HG03097 (cell line): Measurements from ENCODE around the gene LGALS9B.
"Not testable (repeated sequence)": the region's sequence is repeated elsewhere in the genome, so short reads cannot be mapped to it uniquely, and the experiment has no call there.

Source experiments
- ATAC-seq: cut with Tn5 transposase; IDR thresholded peaks from one replicate; pipeline ENCODE4 v1.9.1; 2021; ENCODE audit not compliant: unreplicated experiment, low FRiP score

The LGALS9B gene

DNA sequence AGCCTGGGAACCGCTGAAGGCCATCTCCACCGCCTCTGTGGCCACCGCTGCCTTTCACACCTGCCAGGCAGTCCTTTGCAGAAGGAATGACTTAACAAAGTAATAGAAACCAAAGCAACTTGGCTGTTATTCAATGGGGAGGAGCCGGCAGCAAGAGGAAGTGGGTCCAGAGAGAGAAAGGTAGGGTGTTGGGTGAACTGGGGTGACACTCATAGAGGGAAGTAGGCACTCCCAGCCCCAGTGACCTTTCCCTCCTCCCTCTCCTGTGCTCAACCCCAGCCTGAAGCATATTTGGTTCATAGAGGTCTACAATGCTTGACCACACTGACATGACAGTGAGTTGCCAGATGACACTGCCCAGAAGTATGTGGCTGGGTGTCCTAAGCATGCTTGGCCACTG, at the start of gene LGALS9B:
TSS of gene LGALS9B (minus strand) at position 93 of the 400 bp plus-strand sequence. CDS start at position 24, 69 bp downstream.
- not testable (repeated sequence) for ATAC-seq

DNA sequence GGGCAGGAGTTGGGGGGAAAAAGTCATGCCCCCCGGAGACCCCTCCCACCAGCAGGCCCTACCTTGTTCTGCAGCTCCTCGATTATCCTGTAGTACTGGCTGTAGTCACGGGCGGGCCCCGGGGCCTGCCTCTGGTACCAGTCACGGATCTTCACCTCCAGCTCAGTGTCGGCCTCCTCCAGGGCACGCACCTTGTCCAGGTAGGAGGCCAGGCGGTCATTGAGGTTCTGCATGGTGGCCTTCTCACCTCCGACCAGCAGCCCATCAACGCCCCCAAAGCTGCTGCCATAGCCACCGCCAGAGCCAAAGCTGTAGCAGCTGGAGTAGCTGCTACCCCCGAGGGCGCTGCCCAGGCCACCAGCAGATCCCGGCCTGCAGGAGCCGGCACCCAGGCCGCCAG, 49.6 kb upstream of the LGALS9B start:
- not testable (repeated sequence) for ATAC-seq

DNA sequence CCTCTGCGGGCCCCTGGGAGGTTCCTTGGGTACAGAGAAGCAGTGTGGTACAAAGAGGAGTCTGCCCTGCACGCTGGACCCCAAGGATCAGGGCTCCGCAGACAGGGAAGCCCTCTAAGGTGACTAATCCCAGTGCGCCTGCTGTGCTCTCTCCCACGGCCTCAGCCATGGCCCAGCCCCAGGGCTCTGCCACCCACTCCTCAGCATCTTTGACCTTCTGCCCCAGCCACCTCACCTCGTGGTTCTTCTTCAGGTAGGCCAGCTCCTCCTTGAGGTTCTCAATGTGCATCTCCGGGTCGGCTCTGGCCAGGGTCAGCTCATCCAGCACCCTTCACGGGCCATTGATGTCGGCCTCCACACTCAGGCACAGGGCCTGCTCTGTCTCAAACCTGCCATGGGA, 47.8 kb upstream of the LGALS9B start:
- ATAC-seq, result not testable (repeated sequence)

DNA sequence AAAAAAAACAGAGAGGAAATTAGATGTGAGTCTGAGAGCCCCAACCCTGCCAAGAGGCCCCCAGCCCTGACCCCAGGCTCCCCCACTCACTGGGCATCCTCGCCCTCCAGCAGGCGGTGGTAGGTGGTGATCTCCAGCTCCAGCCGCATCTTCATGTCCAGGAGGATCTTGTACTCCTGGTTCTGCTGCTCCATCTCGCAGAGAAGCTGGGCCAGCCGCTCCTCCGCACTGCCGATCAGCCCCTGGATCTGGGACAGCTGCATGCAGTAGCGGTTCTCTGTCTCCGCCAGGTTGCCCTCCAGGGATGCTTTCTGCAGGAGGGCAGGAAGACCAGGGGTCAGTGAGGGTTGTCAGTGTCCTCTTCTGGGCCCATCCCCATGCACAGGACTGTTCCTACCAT, 46.2 kb upstream of the LGALS9B start:
- not testable (repeated sequence) for ATAC-seq

DNA sequence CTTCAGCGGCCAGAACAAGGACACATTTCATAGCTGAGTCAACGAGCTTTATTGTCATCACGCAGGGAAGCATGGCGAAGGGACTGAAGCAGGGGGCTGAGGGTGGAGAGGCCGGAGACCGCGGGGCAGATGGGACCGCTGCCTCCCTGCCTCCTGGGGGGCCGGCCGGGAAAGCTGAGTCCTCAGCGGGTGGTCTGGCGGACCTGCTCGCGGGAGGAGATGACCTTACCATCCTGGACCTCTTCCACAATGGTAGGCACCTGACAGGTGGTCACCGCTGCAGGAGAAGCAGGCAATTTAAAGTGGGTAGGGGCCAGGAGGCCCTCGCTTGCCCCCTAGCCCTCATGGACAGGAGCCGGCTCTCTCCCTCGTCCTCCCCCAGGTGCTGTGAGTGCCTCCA, 45.0 kb upstream of the LGALS9B start:
- ATAC-seq, result not testable (repeated sequence)

DNA sequence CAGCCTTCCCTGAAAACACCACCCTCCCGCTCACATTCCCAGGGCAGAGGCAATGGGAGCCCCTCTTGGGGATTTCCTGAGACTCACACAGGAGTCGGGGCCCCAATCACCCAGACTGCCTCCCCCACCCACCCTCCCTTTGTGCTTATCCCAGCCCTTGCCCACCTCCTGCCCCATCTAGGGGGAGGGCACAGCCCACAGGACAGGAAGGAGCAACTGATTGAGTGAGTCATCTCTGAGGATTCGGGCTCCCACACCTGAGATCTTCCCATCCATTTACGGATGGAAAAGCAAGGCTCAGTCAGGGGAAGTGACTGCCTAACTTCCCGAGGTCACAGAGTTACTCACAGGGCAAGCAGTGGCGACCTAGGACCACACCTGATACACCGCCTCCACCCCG, 44.4 kb upstream of the LGALS9B start:
- not testable (repeated sequence) for ATAC-seq

DNA sequence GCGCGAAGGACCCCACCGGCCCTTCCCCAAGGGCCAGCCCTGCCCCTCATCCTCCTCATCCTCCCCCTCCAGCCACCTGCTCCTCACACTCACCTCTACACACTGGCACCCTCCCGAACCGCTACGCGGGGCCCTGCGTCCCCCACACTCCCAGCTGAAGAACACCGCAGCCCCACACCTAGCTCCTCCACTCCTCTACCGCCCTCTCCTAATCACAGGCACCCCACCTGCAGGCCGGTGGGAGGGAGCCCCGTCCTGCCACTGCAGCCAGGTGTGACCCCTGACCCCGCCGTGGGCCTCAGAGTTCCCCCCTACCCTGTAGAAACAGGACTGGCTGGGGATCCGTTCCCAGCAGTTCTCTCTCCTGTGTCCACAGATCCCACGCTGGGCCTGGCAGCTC, 38.0 kb upstream of the LGALS9B start:
- not testable (repeated sequence) for ATAC-seq

DNA sequence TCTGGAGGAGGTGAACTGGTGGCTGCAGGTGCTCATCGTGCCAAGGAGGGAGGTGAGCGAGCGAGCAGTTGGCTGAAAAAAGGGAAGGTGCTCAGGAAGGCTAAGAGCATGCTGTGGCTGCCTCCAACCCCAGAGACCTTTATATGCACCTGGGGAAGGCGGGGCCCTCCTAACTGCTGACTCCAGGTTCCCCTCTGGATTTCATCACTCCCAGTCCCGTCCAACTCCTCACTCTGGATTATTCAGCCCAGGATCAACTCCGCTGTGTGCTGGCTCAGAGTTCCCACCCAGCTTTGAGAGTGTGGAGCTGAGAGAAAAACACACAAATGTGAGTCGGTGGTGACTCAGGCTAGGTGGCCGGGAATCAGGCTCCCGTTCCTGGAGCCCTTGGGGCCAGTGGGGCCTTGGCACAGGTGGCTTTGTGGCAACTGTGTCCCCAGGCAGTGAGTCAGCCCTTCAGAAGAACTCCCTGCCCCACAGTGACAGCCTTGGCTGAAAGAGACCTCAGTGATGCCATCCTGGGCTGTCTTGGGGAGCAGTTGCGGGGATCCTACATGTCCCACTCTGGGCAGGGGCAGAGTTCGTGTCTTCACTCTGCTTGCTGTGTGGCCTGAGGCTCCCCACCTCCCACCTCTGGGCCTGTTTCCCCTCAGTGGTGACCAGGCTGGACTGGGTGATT, 37.2 kb upstream of the LGALS9B start:
- not testable (repeated sequence) for ATAC-seq

DNA sequence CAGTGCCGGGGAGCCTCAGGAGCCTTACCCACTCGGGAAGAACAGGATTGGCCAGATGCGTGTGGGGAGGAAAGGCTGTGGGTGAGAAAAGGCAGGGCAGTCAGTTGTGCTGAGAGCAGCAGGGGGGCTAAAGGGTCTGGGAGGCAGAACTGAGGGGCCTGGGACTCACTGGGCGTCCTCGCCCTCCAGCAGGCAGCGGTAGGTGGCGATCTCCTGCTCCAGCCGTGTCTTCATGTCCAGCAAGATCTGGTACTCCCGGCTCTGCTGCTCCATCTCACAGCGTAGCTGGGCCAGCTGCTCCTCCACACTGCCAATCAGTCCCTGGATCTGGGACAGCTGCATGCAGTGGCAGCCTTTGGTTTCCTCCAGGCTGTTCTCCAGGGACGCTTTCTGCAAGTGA, 34.6 kb upstream of the LGALS9B start:
- not testable (repeated sequence) for ATAC-seq

DNA sequence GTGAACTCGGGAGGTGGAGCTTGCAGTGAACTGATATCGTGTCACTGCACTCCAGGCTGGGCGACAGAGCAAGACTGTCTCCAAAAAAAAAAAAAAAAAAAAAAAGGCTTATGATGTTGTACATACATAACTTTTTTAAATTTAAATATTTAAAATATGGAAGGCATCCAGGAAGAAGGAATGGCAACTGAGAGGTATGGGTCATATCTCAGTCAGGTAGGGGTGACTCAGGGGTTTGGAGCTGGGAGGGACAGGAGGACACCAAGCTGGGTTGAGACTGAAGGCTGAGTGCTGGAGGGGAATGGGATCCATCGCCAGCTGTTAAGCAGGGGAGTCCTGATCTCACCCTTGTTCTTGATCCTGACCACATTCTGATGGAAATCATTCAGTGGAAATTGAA, 33.0 kb upstream of the LGALS9B start:
- not testable (repeated sequence) for ATAC-seq

DNA sequence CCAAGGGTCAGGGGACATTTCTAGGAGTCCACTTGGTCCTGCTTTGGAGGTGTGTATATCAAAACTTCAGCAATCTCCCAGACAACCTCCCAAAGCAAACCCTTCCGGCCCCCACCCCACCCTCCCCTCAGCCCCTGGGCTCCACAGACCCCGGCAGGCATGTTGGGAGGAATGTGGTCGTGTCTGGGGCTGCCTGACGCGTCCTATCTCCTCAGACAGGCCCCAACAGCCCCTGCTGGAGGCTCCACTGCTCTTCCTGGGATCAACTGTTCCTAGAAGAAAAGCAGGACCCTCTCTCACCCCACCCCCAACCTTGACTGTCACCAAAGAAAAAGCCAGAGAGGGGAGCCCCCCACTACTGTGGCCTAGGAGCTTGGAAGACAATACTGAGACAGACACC, 28.1 kb upstream of the LGALS9B start:
- ATAC-seq, result not testable (repeated sequence)

DNA sequence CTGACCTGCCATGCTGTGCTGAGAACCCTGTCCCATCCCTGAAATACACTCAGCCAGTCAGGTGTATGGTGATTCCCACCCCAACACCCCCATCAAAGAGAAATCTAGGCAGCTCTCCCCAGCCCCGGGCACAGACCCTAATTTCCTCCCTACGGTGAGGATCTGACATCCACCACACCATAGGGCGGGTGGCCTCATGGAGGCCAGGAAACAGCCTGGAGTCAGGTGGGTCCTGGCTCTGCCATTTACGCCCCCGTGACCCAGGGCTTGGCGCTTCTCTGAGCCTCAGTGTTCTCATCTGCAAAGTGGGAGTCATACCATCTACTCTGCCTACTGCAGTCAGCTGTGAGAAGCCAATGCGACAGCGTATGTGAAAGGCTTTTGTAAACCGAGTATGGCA, 27.4 kb upstream of the LGALS9B start:
- ATAC-seq, result not testable (repeated sequence)

DNA sequence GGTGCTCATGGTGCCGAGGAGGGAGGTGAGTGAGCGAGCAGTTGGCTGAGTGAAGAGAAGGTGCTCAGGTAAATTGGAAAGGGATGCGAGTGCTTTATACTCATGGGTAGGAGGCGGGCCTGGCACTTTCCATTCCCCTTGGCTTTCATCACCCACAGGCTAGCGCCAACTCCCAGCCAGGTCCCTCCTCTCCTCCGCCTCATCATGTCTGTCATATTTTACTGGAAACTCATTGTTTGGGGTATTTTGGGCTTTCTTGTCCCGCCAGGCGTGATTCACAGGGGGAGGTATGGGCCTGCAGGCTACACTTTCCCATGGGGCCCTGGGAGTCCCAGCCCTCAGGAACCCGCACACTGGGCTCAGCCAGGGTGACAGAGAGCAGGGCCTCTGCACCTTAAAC, 26.8 kb upstream of the LGALS9B start:
- ATAC-seq, result not testable (repeated sequence)

DNA sequence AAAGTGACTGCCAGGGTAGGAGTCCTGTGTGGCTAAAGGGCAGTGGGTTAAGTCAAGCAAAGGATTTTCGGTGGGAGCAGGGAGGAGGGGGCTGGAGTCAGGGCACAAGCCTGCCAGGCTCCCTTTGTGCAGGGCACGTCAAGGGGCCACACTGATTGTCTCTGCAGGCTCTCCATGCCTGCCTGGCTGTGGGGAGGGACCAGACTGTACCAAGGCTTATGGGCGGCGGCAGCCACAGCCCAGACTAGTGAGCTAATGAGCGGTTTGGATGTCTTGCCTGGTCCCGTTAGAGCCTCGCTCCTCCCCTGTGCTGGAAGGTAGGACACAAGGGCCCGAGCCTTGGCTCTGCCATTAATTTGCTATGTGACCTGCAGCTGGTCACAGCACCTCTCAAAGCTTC, 25.6 kb upstream of the LGALS9B start:
- ATAC-seq, result not testable (repeated sequence)

DNA sequence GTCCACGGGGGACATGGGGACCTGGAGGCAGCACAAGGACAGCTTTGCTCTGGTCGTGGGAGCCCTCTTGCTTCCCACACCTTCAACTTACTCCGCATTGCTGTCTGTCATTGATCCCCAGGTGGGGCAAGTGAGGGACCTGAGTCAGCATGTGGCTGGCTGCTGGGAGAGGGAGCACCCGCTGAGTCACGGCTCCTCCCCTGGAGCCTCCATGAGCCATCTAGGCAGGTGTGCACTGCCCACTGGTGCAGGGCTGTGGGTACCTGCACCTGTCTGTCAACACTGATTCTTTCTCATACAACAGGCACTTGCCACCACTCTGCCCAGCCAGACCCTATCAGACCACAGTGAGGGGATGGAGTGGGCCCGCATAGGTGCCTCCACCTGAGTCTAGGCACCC, 24.8 kb upstream of the LGALS9B start:
- not testable (repeated sequence) for ATAC-seq

DNA sequence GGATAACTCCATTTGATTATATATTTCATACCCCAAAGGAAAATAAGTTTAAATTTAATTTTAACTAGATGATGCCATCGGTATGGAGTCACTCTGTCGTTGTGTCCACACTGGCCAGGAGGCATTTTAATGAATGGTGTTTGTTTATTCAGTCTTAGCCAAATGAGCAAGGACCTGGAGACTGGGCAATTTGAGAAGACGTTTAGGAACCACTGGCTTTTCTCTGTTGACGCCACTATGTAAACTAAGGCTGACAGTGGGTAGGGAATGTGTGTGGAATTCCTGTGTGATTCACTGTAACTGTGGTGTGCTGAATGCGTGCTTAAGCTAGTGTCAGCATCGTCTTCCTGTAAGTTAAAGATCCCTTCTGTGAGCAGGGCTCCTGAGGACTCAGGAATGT, 17.6 kb upstream of the LGALS9B start:
- not testable (repeated sequence) for ATAC-seq

DNA sequence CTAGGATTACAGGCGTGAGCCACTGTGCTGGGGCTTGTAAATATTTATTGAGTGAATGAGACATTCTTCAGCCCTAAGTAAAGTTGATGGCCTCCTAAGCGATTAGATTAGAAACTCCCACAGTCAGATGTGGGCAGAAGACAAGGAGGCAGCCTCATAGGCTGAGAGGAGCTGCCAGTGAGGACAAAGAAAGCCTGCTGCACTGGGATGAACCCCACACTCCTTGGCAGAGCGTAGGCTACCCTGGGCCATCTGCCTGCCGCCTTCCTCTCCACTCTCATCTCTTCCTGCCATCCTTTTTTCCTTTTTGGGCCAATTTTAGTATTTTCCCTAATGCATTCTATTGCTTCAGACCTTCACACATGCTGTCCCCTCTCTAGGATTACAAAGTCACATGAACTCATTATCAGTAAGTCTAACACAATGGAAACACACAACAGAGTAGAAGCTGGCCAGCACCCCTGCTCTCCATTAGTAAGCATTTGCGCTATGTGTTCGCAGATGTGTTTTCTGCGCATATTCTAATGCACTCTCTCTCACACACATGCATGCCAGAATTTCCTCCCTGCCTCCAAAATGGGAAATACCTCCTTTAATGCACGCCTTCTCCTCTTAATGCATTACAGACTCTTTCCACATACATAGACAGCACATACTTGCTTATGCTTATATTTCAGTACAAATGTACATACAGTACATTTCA, 12.7 kb upstream of the LGALS9B start:
- not testable (repeated sequence) for ATAC-seq

DNA sequence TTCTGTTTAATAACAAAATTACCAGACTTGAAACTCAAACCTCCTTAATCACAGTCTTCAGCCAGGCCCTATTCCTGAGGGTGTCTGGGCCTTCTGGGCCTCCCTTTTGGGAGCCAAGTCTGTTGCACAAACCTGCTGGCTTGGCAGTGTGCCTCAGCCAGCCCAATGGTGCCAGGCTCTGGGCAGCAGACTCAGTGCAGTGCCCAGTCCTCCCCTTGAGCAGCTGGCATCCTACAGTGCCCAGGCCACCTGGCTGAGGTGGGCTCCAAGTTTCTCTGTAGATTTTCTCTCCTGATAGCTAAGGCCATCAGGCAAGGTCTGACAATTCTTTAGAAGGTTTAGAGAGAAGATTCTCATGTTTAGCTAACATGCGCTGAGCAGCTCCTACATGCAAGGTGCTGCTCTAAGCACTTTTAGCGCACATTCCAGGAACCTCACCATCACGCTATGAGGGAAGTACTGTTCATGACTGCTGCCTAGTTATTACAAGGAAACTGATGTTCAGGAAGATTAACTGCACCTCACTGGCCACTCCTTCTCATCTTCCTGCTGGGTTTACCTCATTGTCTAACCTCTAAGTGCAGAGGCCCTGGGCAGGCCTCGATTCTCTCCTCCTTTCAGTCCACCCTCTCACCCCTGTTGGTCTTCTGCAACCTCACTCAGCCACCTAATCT, 10.2 kb upstream of the LGALS9B start:
- ATAC-seq, result not testable (repeated sequence)

DNA sequence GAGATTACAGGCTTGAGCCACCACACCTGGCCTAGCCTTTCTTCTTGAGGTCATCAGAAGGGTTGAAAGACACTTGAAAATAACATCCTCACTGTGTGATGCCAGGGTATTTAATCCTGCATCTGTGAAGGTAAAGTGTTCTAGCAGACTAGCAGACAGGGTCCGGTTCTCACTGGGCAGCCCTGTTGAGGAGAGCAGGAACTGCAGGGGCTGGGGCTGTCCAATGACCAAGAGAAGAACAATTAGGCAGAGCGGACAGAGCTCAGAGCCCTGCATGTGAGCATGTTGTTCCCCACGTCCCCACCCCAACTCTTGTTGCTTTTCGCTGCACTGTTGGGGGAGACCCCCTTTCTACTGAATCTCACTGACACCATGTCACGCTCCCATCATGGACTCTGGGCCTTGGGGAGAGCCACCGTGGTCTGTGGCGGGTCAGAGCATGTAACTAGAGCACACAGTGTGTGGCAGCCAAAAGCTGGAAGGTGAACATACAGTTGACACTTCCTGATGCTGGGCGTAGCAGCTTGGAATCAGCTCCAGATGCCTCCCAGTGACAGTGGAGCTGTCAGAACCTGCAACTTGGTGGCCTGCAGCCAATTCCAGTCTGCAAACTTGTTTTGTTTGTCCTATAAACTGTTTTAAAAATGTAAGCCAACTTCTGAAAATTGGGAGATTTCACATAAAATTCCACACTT, 7.9 kb upstream of the LGALS9B start:
- ATAC-seq, result not testable (repeated sequence)

DNA sequence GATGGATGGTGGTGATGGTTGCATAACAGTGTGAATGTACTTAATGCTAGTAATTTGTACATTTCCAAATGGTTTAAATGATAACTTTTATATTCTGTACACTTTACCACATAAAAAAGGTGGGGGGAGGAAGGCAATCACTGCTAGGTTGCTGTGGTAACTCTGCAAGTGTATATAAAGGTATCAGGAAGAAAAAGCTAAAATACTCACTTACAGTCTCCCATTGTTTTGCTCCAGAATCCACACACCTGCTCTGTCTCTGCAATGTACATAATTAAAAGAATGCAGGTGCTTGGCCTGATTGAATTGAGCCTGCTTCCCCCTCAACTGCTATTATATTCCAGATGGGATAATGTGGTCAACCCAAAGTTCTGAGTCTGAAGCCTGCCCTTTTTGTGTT, 6.7 kb upstream of the LGALS9B start:
- not testable (repeated sequence) for ATAC-seq

DNA sequence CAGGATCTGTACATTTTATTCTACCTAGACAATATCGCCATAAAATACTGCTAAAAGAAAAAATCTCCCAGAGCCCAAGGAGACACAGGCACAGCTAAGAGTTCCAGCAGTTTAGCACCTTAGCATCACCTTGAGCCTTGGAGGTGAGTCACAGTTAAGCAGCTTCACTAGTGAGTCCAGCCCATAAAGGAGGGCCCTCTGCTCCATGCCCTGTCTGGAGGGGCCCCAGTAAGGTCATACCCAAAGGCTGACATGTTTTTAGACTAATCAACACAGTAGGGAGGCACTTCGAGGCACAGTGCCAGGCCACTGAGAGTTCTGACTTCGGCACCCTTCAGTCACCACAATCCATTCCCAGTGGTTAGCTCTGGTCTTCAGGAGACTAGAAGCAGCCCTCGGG, 2.6 kb upstream of the LGALS9B start:
- not testable (repeated sequence) for ATAC-seq
